Measurements from ENCODE around the gene ANKH. TPM values are rescaled to one million over a fixed set of nuclear protein-coding genes. Genes with fewer than 3 reads are reported as not detected.

ANKH gene
- total RNA-seq, 1 experiment from 2014 or later: 53.2 TPM

GRCh38 chr5:14729448-14730385, 141.9 kb downstream of the ANKH start:
- H3K27me3 Mint-ChIP-seq (ENCODE audit: unreplicated experiment): no peaks in the 10 kb centered on the region
- H3K4me3 Mint-ChIP-seq (ENCODE audit: low read depth, unreplicated experiment): no peak overlapping the region
- no TSS peak for BruUV-seq (replicated peaks)
- CTCF ChIA-PET: no interaction called here
- TF ChIP-seq CTCF (IDR thresholded peaks at IDR 0.05; ENCODE audit: unreplicated experiment): no peak
- no peak overlapping the region for H3K27ac Mint-ChIP-seq (ENCODE audit: unreplicated experiment)
- H3K4me1 Mint-ChIP-seq (ENCODE audit: low read depth, unreplicated experiment): peaks cover 24% of the 10 kb centered on the region
- peaks cover 14% of the 10 kb centered on the region for H3K36me3 Mint-ChIP-seq (ENCODE audit: insufficient read depth, unreplicated experiment)
- no peaks in the 10 kb centered on the region for H3K9me3 Mint-ChIP-seq (ENCODE audit: low read depth, unreplicated experiment)
- no peak for DNase-seq
- intact Hi-C loops (cut with micrococcal nuclease; ENCODE audit: unreplicated experiment): no loop called here

DNA sequence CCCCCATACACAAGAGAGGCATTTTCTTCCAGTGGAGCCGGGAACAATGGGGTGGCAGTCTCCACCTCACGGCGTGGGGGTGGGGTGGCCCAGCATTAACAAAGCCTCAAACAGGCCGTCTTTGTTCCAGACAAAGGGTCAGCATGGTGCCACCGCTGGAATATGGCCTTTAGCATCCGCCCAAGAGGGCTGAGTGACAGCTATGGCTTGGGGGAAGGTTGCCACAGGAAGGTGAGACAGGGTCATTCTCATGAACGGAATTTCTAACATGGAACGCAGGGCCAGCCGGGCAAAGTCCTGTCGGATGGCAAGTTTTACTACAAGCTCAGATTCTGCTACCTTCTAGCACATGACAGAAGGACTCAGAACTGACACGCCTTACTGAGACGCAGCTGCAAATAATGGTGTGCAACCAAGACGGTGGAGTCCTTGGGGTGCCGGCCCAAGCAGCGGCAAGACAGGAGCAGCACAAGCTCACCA, 143.1 kb downstream of the ANKH start:
- peak; percentile 55 for DNase-seq
- Mint-ChIP-seq H3K4me1 (ENCODE audit: low read depth, unreplicated experiment) (peaks cover 24% of the 10 kb centered on the region), H3K4me3 (ENCODE audit: low read depth, unreplicated experiment) (no peak overlapping the region), H3K9me3 (ENCODE audit: low read depth, unreplicated experiment) (no peaks in the 10 kb centered on the region), H3K36me3 (ENCODE audit: insufficient read depth, unreplicated experiment) (peaks cover 7% of the 10 kb centered on the region), H3K27me3 (ENCODE audit: unreplicated experiment) (no peaks in the 10 kb centered on the region), H3K27ac (ENCODE audit: unreplicated experiment) (no peak overlapping the region)
- BruUV-seq (replicated peaks): no TSS peak
- CTCF ChIA-PET: no interaction called here
- no peak for TF ChIP-seq CTCF (IDR thresholded peaks at IDR 0.05; ENCODE audit: unreplicated experiment)
- intact Hi-C loops (cut with micrococcal nuclease; ENCODE audit: unreplicated experiment): no loop called here

DNA sequence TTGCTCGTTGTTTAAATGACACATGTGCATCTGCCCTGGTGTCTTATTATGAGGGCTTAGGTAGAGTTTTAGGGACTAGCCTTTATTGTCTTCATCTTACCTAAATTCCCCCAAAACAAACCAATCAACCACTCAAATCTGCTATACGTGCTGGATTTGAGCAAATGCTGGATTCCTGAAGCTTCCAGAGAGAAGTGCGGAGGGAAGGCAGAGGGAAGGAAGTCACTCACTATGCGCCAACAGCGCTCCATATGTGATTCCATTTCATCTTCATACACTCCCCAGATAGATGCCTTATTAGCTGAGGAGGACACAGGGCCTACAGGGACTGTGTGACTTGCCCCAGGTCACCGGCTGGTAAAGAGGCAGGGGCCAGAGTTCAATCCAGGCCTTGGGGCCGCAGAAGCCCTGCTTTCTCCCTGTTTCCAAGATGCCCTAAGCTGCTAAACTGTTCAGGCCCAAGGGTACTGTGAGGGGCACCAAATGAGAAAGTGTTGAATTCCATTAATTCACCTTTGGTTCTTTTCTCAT, 143.6 kb downstream of the ANKH start:
- Mint-ChIP-seq H3K4me1 (ENCODE audit: low read depth, unreplicated experiment) (peaks cover 24% of the 10 kb centered on the region), H3K4me3 (ENCODE audit: low read depth, unreplicated experiment) (no peak overlapping the region), H3K36me3 (ENCODE audit: insufficient read depth, unreplicated experiment) (peaks cover 7% of the 10 kb centered on the region), H3K27me3 (ENCODE audit: unreplicated experiment) (no peaks in the 10 kb centered on the region), H3K27ac (ENCODE audit: unreplicated experiment) (no peak overlapping the region), H3K9me3 (ENCODE audit: low read depth, unreplicated experiment) (no peaks in the 10 kb centered on the region)
- DNase-seq: no peak
- no TSS peak for BruUV-seq (replicated peaks)
- intact Hi-C loops (cut with micrococcal nuclease; ENCODE audit: unreplicated experiment): loop anchor here (1.0 to 2.0 kb wide), 5 partner anchors 83 to 286 kb away; no protein-coding TSS in a partner anchor
- CTCF ChIA-PET: interaction anchor here (0.9 to 2.0 kb wide), 3 partner anchors 274 to 281 kb away, joined by 3 to 9 read pairs (median 3); no protein-coding TSS in a partner anchor
- no peak for TF ChIP-seq CTCF (IDR thresholded peaks at IDR 0.05; ENCODE audit: unreplicated experiment)

DNA sequence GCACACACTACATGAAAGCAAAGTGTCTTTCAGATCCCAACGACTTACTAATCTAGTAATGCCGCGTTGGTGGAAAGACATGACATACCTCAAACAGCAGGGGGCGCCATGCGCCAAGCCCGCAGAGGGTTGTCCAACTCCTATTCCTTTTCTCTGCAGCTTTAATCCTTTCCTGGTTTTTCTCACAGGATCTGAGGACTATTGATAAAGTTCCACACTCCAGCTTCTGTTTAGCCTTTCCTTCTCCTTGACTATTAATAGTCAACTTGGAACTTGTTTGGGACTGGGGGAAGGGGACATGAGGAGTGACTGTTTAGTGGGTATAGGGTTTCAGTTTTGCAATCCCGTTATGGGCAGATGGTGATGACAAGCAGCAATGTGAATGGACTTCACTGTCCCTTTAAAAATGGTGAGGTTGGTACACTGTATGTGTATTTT, 144.1 kb downstream of the ANKH start:
- peak; percentile 88 for DNase-seq
- intact Hi-C loops (cut with micrococcal nuclease; ENCODE audit: unreplicated experiment): loop anchor here (1.0 to 2.0 kb wide), 5 partner anchors 83 to 287 kb away; no protein-coding TSS in a partner anchor
- BruUV-seq (replicated peaks): no TSS peak
- Mint-ChIP-seq H3K36me3 (ENCODE audit: insufficient read depth, unreplicated experiment) (peaks cover 7% of the 10 kb centered on the region), H3K4me3 (ENCODE audit: low read depth, unreplicated experiment) (no peak overlapping the region), H3K9me3 (ENCODE audit: low read depth, unreplicated experiment) (no peaks in the 10 kb centered on the region), H3K4me1 (ENCODE audit: low read depth, unreplicated experiment) (peaks cover 24% of the 10 kb centered on the region), H3K27ac (ENCODE audit: unreplicated experiment) (no peak overlapping the region), H3K27me3 (ENCODE audit: unreplicated experiment) (no peaks in the 10 kb centered on the region)
- peak; percentile 95 for TF ChIP-seq CTCF (IDR thresholded peaks at IDR 0.05; ENCODE audit: unreplicated experiment)
- CTCF ChIA-PET: interaction anchor here (0.5 to 2.0 kb wide), 8 partner anchors 14 to 293 kb away, joined by 3 to 9 read pairs (median 3); no protein-coding TSS in a partner anchor
